HepG2 (cell line): ENCODE results near the gene RBM28. TPM values are rescaled to one million over a fixed set of nuclear protein-coding genes. Genes with fewer than 3 reads are reported as not detected.

Experiments used
- ATAC-seq: fragments of 200-7000 bp; cut with Tn5 transposase; 3 replicates; pipeline ENCODE4 v1.9.1; 2020; ENCODE audit warnings: mild to moderate bottlenecking, moderate library complexity
- BruUV-seq: library from RNA; stranded (reverse); fragments of 400-500 nt; replicated peaks from 2 replicates; lab custom pipeline; 2021; lab: Mats Ljungman, UMichigan
- CTCF ChIA-PET: fragments of 300-600 bp; formaldehyde crosslinking; extraction: SDS; loops from one replicate; lab custom pipeline; 2021; ENCODE audit warnings: low total read pairs, inconsistent platforms, low intra/inter-chr PET ratio; lab: Yijun Ruan, JAX
- POLR2A ChIA-PET: fragments of 350-600 bp; sonication (Branson Sonifier 250); formaldehyde crosslinking; loops from one replicate; lab custom pipeline; 2020; ENCODE audit warnings: antibody characterized with exemption, inconsistent platforms; lab: Yijun Ruan, JAX
- DNase-seq: peaks from one replicate; pipeline ENCODE4 v3.0.0-alpha.2; 2015; ENCODE audit warnings: low spot score
- FAIRE-seq: peaks from 3 replicates; lab custom pipeline; 2011; peaks lifted over from hg19 to GRCh38; lab: Jason Lieb, UNC
- H2AFZ ChIP-seq: one replicate; pipeline ENCODE4 v1.6.1; 2011; ENCODE audit warnings: low read length, inconsistent platforms
- H3K27ac ChIP-seq: fragments of 300-600 bp; 3 replicates; pipeline ENCODE4 v1.8.0; 2011; ENCODE audit warnings: mixed run types, mild to moderate bottlenecking, mixed read lengths, low read length, inconsistent platforms; ENCODE audit not compliant: insufficient read depth; ENCODE audit errors: extremely low read length
- H3K27me3 ChIP-seq, 2 experiments: fragments of 200-600 bp in 1 of 2; 2 replicates in 1 of 2; 3 replicates in 1 of 2; pipeline versions ENCODE4 v1.6.0 to v1.8.0; 2011; ENCODE audit warnings: low read length in 2 of 2, mild to moderate bottlenecking in 2 of 2, moderate library complexity in 2 of 2, inconsistent platforms in 1 of 2; ENCODE audit not compliant: insufficient read depth in 2 of 2, control insufficient read depth in 1 of 2
- H3K36me3 ChIP-seq, 2 experiments: fragments of 200-600 bp in 1 of 2; replicated peaks in 1 of 2; 2 replicates in 1 of 2; 3 replicates in 1 of 2; pipeline versions ENCODE4 v1.5.1 to v1.8.0; 2011; ENCODE audit warnings: low read length in 2 of 2, inconsistent platforms in 1 of 2; ENCODE audit not compliant: insufficient read depth in 2 of 2, control insufficient read depth in 1 of 2
- H3K4me1 ChIP-seq: 2 replicates; pipeline ENCODE4 v1.5.1; 2012; ENCODE audit warnings: low read length, inconsistent platforms; ENCODE audit not compliant: insufficient read depth
- H3K4me2 ChIP-seq: 2 replicates; pipeline ENCODE4 v1.6.0; 2011; ENCODE audit warnings: low read depth, low read length, inconsistent platforms
- H3K4me3 ChIP-seq, 3 experiments: fragments of 200-600 bp in 1 of 3; sonication (generic), shearing (Covaris generic) in 1 of 3; replicated peaks in 1 of 3; 2 replicates each; pipeline ENCODE4 v1.5.1; 2011 to 2016; ENCODE audit warnings: low read length in 3 of 3, inconsistent platforms in 2 of 3, low read depth in 2 of 3, mild to moderate bottlenecking in 2 of 3, control low read depth in 1 of 3, mixed read lengths in 1 of 3; ENCODE audit not compliant: insufficient read depth in 1 of 3
- H3K79me2 ChIP-seq: one replicate; pipeline ENCODE4 v1.6.1; 2011; ENCODE audit warnings: low read length, inconsistent platforms; ENCODE audit not compliant: insufficient read depth
- H3K9ac ChIP-seq: 2 replicates; pipeline ENCODE4 v1.6.0; 2011; ENCODE audit warnings: mild to moderate bottlenecking, low read depth, low read length, inconsistent platforms; ENCODE audit not compliant: insufficient read depth
- H3K9me3 ChIP-seq: 2 replicates; pipeline ENCODE4 v1.5.1; 2012; ENCODE audit warnings: mild to moderate bottlenecking, low read length
- H4K20me1 ChIP-seq: 2 replicates; pipeline ENCODE4 v1.6.0; 2011; ENCODE audit warnings: inconsistent platforms, mild to moderate bottlenecking, low read length, moderate library complexity; ENCODE audit not compliant: insufficient read depth
- MBNL3 ChIP-seq: fragments of 250-450 bp; sonication (Bioruptor Pico); conservative IDR thresholded peaks from 2 replicates; pipeline ENCODE4 v1.8.0; 2022; ENCODE audit warnings: mild to moderate bottlenecking, inconsistent platforms
- WGBS: methylation state at CpG from one replicate; pipeline ENCODE4 v1.1.6; 2017; ENCODE audit warnings: low lambda C conversion rate; 5-methylcytosine and 5-hydroxymethylcytosine counted together
- in situ Hi-C: cut with HindIII; loops from 2 replicates; pipeline ENCODE4 v1.10.0; 2017; ENCODE audit warnings: low pct_unique_long_range_greater_than_20kb; ENCODE audit not compliant: extremely low pct_ligation_motif_present
- intact Hi-C: fragments of 100-400 bp; cut with micrococcal nuclease; formaldehyde crosslinking; loops from one replicate; pipeline ENCODE4 v1.10.0; 2022; ENCODE audit not compliant: unreplicated experiment
- polyA plus RNA-seq, 8 experiments: library from polyadenylated mRNA; depleted of rRNA in 3 of 8; stranded (reverse) in 7 of 8; unstranded in 1 of 8; fragments of >200 nt; fragmentation: Illumina TruSeq in 4 of 8; extraction: Trizol in 4 of 8; gene quantifications; 2 replicates each; pipeline versions ENCODE4 v1.2.1 to v1.2.3, GENCODE V29; 2011 to 2016; ENCODE audit warnings: low read depth in 4 of 8, missing spikeins in 1 of 8, mixed read lengths in 1 of 8; ENCODE audit not compliant: insufficient read depth in 1 of 8
- total RNA-seq, 5 experiments: library from RNA; depleted of rRNA; stranded (reverse); fragments of >200 nt; fragmentation: Illumina TruSeq; extraction: Trizol; gene quantifications; 2 replicates each; pipeline ENCODE4 v1.2.3, GENCODE V29; 2016; ENCODE audit warnings: low read depth in 1 of 5
- TF ChIP-seq, protein P1 (sequence below): sonication (generic); formaldehyde crosslinking; IDR thresholded peaks from 2 replicates; pipeline ENCODE4 v1.9.0; 2021; ENCODE audit warnings: missing genetic modification reagents, mild to moderate bottlenecking, borderline replicate concordance
- TF ChIP-seq, protein P2 (sequence below): sonication (generic); formaldehyde crosslinking; IDR thresholded peaks from 2 replicates; pipeline ENCODE4 v1.5.0; 2020; ENCODE audit warnings: mild to moderate bottlenecking, missing genetic modification reagents

RBM28 gene
- total and polyA plus RNA-seq, 2 of the 13 experiments (the other 11 are each of a cell fraction or from before 2014, with no cell fraction given) = 20.5 to 49.0 TPM

DNA sequence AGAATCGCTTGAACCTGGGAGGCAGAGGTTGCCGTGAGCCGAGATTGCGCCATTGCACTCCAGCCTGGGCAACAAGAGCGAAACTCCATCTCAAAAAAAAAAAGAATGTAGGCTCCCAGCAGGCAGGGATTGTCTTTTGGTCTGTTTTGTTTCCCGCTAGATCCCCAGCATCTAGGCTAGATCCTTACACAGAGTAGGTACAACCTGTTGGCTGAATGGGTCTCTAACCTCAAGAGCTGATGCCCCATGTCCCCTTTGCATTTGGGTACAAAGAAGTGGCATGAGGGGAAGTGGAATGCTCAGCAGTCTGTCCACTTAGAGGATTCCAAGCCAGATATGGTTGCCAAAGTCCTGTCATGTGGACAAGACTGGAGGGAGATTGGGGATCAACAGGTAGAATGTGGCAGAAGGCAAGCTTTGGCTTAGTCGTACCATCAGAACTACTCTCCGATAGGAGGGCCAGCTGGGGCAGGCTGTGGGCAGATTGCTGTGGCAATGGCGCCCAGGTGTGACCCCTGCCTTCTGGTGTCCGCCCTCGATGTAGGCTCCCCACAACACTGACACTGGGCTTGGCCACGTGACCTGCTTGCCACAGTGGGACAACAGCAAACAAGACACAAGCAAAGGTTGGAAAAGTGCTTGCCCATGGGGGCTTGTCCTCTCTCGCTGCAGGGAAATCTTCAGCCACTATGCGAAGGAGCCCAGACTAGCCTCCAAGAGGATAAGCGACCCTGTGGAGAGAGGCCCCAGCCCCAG, 81.3 kb downstream of the RBM28 start:
- DNase-seq (no peak), FAIRE-seq (no peak), ATAC-seq (no peak)
- Histone ChIP-seq H3K4me1 (peaks cover 21% of the 10 kb centered on the region), H3K27ac (no peak overlapping the region), H4K20me1 (no peaks in the 10 kb centered on the region), H3K9ac (no peak overlapping the region), H3K79me2 (no peaks in the 10 kb centered on the region), H3K4me2 (no peak overlapping the region), H3K9me3 (no peaks in the 10 kb centered on the region), H3K36me3 (no peaks in the 10 kb centered on the region), H3K4me3 (no peak overlapping the region), H2AFZ (no peak overlapping the region), H3K27me3 (no peaks in the 10 kb centered on the region; a peak in 1 of 5 replicates)
- WGBS = 68% methylated on average over 12 of the region's 15 CpGs
- TF ChIP-seq, protein P1, sequence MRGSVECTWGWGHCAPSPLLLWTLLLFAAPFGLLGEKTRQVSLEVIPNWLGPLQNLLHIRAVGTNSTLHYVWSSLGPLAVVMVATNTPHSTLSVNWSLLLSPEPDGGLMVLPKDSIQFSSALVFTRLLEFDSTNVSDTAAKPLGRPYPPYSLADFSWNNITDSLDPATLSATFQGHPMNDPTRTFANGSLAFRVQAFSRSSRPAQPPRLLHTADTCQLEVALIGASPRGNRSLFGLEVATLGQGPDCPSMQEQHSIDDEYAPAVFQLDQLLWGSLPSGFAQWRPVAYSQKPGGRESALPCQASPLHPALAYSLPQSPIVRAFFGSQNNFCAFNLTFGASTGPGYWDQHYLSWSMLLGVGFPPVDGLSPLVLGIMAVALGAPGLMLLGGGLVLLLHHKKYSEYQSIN (CRISPR knock-in tag) = no peak
- TF ChIP-seq, protein P2, sequence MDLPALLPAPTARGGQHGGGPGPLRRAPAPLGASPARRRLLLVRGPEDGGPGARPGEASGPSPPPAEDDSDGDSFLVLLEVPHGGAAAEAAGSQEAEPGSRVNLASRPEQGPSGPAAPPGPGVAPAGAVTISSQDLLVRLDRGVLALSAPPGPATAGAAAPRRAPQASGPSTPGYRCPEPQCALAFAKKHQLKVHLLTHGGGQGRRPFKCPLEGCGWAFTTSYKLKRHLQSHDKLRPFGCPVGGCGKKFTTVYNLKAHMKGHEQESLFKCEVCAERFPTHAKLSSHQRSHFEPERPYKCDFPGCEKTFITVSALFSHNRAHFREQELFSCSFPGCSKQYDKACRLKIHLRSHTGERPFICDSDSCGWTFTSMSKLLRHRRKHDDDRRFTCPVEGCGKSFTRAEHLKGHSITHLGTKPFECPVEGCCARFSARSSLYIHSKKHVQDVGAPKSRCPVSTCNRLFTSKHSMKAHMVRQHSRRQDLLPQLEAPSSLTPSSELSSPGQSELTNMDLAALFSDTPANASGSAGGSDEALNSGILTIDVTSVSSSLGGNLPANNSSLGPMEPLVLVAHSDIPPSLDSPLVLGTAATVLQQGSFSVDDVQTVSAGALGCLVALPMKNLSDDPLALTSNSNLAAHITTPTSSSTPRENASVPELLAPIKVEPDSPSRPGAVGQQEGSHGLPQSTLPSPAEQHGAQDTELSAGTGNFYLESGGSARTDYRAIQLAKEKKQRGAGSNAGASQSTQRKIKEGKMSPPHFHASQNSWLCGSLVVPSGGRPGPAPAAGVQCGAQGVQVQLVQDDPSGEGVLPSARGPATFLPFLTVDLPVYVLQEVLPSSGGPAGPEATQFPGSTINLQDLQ (CRISPR knock-in tag) = no peak
- no peak for TF ChIP-seq MBNL3 (CRISPR knock-in tag)
- CTCF ChIA-PET = no interaction called here
- in situ Hi-C loops (no loop called here), intact Hi-C loops (no loop called here)
- BruUV-seq = no TSS peak
- POLR2A ChIA-PET = no interaction called here
